WTC11 (cell line): Measurements from ENCODE around the gene IRS2. TPM values are rescaled to one million over a fixed set of nuclear protein-coding genes. Genes with fewer than 3 reads are reported as not detected.
A peak's percentile ranks its signal among the peaks of the same experiment; 100 is the strongest.

Experiments
- CBFB ChIP-seq: sonication (generic); formaldehyde crosslinking; IDR thresholded peaks from 2 replicates; pipeline ENCODE4 v1.8.1; 2022; ENCODE audit warnings: mild to moderate bottlenecking, low read depth, missing genetic modification reagents
- ESRRA ChIP-seq: sonication (generic); formaldehyde crosslinking; IDR thresholded peaks from 2 replicates; pipeline ENCODE4 v1.8.1; 2022; ENCODE audit warnings: mild to moderate bottlenecking, missing genetic modification reagents, borderline replicate concordance
- ETV6 ChIP-seq: sonication (generic); formaldehyde crosslinking; IDR thresholded peaks from 2 replicates; pipeline ENCODE4 v1.8.1; 2022; ENCODE audit warnings: mild to moderate bottlenecking, missing genetic modification reagents
- GTF2I ChIP-seq: fragments of 250-450 bp; sonication (Bioruptor Pico); conservative IDR thresholded peaks from 2 replicates; pipeline ENCODE4 v1.4.0; 2021; ENCODE audit warnings: mild to moderate bottlenecking
- HMGA2 ChIP-seq: fragments of 250-450 bp; sonication (Bioruptor Pico); IDR thresholded peaks from 2 replicates; pipeline ENCODE4 v1.4.0; 2021; ENCODE audit warnings: mild to moderate bottlenecking, moderate library complexity
- JAZF1 ChIP-seq: fragments of 250-450 bp; sonication (Bioruptor Pico); IDR thresholded peaks from 2 replicates; pipeline ENCODE4 v1.9.0; 2021; ENCODE audit warnings: moderate library complexity, mild to moderate bottlenecking, inconsistent platforms
- JUN ChIP-seq: sonication (generic); formaldehyde crosslinking; IDR thresholded peaks from 2 replicates; pipeline ENCODE4 v1.8.0; 2023; ENCODE audit warnings: mild to moderate bottlenecking, missing genetic modification reagents
- MAX ChIP-seq: sonication (generic); formaldehyde crosslinking; IDR thresholded peaks from 2 replicates; pipeline ENCODE4 v1.8.0; 2022; ENCODE audit warnings: mild to moderate bottlenecking, missing genetic modification reagents
- PRDM15 ChIP-seq: sonication (generic); formaldehyde crosslinking; IDR thresholded peaks from 2 replicates; pipeline ENCODE4 v1.8.0; 2022; ENCODE audit warnings: missing genetic modification reagents
- ZBTB21 ChIP-seq: sonication (generic); formaldehyde crosslinking; IDR thresholded peaks from 2 replicates; pipeline ENCODE4 v1.8.1; 2023; ENCODE audit warnings: mild to moderate bottlenecking, missing genetic modification reagents, borderline replicate concordance
- ZNF317 ChIP-seq: sonication (generic); formaldehyde crosslinking; IDR thresholded peaks from 2 replicates; pipeline ENCODE4 v1.8.1; 2023; ENCODE audit warnings: low read depth, mild to moderate bottlenecking, moderate library complexity, missing genetic modification reagents, borderline replicate concordance
- total RNA-seq: library from RNA; stranded (reverse); gene quantifications from 3 replicates; pipeline ENCODE4 v1.2.3, GENCODE V29; 2021
- TF ChIP-seq, protein P1 (sequence below): sonication (generic); formaldehyde crosslinking; IDR thresholded peaks from 2 replicates; pipeline ENCODE4 v1.8.1; 2022; ENCODE audit warnings: mild to moderate bottlenecking, missing genetic modification reagents, moderate library complexity, borderline replicate concordance
- TF ChIP-seq, protein P2 (sequence below): sonication (generic); formaldehyde crosslinking; IDR thresholded peaks from 2 replicates; pipeline ENCODE4 v1.8.0; 2023; ENCODE audit warnings: missing genetic modification reagents
- TF ChIP-seq, protein P3 (sequence below): sonication (generic); formaldehyde crosslinking; IDR thresholded peaks from 2 replicates; pipeline ENCODE4 v1.8.1; 2023; ENCODE audit warnings: mild to moderate bottlenecking, missing genetic modification reagents, borderline replicate concordance
- TF ChIP-seq, protein P4 (sequence below): sonication (generic); formaldehyde crosslinking; IDR thresholded peaks from 2 replicates; pipeline ENCODE4 v1.8.0; 2023; ENCODE audit warnings: missing genetic modification reagents, mild to moderate bottlenecking, borderline replicate concordance
- TF ChIP-seq, protein P5 (sequence below): fragments of 250-450 bp; sonication (Bioruptor Pico); IDR thresholded peaks from 2 replicates; pipeline ENCODE4 v2.1.2; 2022; ENCODE audit warnings: mild to moderate bottlenecking, moderate library complexity

IRS2 gene
- total RNA-seq, 1 experiment from 2014 or later = 20.5 TPM

DNA sequence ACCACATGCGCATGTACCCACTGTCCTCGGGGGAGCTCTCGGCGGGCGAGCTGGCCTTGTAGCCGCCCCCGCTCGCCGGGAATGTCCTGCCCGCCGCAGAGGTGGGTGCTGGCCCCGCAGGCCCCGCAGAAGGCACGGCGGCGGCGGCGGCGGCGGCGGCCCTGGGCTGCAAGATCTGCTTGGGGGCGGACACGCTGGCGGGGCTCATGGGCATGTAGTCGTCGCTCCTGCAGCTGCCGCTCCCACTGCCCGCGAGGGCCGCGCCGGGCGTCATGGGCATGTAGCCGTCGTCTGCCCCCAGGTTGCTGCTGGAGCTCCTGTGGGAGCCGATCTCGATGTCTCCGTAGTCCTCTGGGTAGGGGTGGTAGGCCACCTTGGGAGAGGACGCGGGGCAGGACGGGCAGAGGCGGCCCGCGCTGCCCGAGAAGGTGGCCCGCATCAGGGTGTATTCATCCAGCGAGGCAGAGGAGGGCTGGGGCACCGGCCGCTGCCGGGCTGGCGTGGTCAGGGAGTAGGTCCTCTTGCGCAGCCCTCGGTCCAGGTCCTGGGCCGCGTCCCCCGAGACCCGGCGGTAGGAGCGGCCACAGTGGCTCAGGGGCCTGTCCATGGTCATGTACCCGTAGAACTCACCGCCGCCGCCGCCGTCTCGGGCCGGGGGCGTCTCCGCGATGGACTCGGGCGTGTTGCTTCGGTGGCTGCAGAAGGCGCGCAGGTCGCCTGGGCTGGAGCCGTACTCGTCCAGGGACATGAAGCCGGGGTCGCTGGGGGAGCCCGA, 2.4 kb downstream of the IRS2 start (continued):
- TF ChIP-seq, protein P1, sequence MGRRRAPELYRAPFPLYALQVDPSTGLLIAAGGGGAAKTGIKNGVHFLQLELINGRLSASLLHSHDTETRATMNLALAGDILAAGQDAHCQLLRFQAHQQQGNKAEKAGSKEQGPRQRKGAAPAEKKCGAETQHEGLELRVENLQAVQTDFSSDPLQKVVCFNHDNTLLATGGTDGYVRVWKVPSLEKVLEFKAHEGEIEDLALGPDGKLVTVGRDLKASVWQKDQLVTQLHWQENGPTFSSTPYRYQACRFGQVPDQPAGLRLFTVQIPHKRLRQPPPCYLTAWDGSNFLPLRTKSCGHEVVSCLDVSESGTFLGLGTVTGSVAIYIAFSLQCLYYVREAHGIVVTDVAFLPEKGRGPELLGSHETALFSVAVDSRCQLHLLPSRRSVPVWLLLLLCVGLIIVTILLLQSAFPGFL (CRISPR knock-in tag) = no peak
- TF ChIP-seq, protein P2, sequence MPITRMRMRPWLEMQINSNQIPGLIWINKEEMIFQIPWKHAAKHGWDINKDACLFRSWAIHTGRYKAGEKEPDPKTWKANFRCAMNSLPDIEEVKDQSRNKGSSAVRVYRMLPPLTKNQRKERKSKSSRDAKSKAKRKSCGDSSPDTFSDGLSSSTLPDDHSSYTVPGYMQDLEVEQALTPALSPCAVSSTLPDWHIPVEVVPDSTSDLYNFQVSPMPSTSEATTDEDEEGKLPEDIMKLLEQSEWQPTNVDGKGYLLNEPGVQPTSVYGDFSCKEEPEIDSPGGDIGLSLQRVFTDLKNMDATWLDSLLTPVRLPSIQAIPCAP = 0 out of 2 replicates have a peak, but pooled peaks have one; percentile 22
- no peak for TF ChIP-seq JUN (CRISPR knock-in tag)
- no peak for TF ChIP-seq HMGA2
- TF ChIP-seq GTF2I = no peak
- TF ChIP-seq, protein P3, sequence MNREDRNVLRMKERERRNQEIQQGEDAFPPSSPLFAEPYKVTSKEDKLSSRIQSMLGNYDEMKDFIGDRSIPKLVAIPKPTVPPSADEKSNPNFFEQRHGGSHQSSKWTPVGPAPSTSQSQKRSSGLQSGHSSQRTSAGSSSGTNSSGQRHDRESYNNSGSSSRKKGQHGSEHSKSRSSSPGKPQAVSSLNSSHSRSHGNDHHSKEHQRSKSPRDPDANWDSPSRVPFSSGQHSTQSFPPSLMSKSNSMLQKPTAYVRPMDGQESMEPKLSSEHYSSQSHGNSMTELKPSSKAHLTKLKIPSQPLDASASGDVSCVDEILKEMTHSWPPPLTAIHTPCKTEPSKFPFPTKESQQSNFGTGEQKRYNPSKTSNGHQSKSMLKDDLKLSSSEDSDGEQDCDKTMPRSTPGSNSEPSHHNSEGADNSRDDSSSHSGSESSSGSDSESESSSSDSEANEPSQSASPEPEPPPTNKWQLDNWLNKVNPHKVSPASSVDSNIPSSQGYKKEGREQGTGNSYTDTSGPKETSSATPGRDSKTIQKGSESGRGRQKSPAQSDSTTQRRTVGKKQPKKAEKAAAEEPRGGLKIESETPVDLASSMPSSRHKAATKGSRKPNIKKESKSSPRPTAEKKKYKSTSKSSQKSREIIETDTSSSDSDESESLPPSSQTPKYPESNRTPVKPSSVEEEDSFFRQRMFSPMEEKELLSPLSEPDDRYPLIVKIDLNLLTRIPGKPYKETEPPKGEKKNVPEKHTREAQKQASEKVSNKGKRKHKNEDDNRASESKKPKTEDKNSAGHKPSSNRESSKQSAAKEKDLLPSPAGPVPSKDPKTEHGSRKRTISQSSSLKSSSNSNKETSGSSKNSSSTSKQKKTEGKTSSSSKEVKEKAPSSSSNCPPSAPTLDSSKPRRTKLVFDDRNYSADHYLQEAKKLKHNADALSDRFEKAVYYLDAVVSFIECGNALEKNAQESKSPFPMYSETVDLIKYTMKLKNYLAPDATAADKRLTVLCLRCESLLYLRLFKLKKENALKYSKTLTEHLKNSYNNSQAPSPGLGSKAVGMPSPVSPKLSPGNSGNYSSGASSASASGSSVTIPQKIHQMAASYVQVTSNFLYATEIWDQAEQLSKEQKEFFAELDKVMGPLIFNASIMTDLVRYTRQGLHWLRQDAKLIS (CRISPR knock-in tag) = no peak
- TF ChIP-seq, protein P4, sequence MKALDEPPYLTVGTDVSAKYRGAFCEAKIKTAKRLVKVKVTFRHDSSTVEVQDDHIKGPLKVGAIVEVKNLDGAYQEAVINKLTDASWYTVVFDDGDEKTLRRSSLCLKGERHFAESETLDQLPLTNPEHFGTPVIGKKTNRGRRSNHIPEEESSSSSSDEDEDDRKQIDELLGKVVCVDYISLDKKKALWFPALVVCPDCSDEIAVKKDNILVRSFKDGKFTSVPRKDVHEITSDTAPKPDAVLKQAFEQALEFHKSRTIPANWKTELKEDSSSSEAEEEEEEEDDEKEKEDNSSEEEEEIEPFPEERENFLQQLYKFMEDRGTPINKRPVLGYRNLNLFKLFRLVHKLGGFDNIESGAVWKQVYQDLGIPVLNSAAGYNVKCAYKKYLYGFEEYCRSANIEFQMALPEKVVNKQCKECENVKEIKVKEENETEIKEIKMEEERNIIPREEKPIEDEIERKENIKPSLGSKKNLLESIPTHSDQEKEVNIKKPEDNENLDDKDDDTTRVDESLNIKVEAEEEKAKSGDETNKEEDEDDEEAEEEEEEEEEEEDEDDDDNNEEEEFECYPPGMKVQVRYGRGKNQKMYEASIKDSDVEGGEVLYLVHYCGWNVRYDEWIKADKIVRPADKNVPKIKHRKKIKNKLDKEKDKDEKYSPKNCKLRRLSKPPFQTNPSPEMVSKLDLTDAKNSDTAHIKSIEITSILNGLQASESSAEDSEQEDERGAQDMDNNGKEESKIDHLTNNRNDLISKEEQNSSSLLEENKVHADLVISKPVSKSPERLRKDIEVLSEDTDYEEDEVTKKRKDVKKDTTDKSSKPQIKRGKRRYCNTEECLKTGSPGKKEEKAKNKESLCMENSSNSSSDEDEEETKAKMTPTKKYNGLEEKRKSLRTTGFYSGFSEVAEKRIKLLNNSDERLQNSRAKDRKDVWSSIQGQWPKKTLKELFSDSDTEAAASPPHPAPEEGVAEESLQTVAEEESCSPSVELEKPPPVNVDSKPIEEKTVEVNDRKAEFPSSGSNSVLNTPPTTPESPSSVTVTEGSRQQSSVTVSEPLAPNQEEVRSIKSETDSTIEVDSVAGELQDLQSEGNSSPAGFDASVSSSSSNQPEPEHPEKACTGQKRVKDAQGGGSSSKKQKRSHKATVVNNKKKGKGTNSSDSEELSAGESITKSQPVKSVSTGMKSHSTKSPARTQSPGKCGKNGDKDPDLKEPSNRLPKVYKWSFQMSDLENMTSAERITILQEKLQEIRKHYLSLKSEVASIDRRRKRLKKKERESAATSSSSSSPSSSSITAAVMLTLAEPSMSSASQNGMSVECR = no peak
- no peak for TF ChIP-seq ZBTB21 (CRISPR knock-in tag)
- TF ChIP-seq, protein P5, sequence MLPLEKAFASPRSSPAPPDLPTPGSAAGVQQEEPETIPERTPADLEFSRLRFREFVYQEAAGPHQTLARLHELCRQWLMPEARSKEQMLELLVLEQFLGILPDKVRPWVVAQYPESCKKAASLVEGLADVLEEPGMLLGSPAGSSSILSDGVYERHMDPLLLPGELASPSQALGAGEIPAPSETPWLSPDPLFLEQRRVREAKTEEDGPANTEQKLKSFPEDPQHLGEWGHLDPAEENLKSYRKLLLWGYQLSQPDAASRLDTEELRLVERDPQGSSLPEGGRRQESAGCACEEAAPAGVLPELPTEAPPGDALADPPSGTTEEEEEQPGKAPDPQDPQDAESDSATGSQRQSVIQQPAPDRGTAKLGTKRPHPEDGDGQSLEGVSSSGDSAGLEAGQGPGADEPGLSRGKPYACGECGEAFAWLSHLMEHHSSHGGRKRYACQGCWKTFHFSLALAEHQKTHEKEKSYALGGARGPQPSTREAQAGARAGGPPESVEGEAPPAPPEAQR (CRISPR knock-in tag) = no peak
- TF ChIP-seq ZNF317 (CRISPR knock-in tag) = no peak
- TF ChIP-seq PRDM15 (CRISPR knock-in tag) = no peak
- TF ChIP-seq JAZF1 (CRISPR knock-in tag) = no peak
- no peak for TF ChIP-seq MAX (CRISPR knock-in tag)
- TF ChIP-seq ETV6 (CRISPR knock-in tag) = 0 out of 2 replicates have a peak, but pooled peaks have one; percentile 43
- 0 out of 2 replicates have a peak, but pooled peaks have one; percentile 4 for TF ChIP-seq ESRRA (CRISPR knock-in tag)
- TF ChIP-seq CBFB (CRISPR knock-in tag) = no peak
